Fibroblast of lung (primary cell): ENCODE results near the gene NOL3.

Experiments used
- CTCF ChIP-seq, 2 donors: IDR thresholded peaks in 1 of 2; conservative IDR thresholded peaks in 1 of 2; 1 replicate in 1 of 2; 2 replicates in 1 of 2; pipeline ENCODE4 v1.5.1; 2011 to 2012; ENCODE audit warnings: low read length in 2 of 2, control low read depth in 1 of 2, inconsistent platforms in 1 of 2, low read depth in 1 of 2, mild to moderate bottlenecking in 1 of 2
- EZH2 ChIP-seq: IDR thresholded peaks from 2 replicates; pipeline ENCODE4 v1.5.1; 2012; ENCODE audit warnings: low read length, control low read depth, mild to moderate bottlenecking; ENCODE audit errors: missing control alignments

GRCh38 chr16:67192781-67193361 lies 22.5 kb downstream of the NOL3 start:
- TF ChIP-seq CTCF (conservative IDR thresholded peaks at IDR 0.05 in 1 of 2, IDR thresholded peaks at IDR 0.05 in 1 of 2; ENCODE audit: low read depth in 1 of 2, low read length in 2 of 2) (no peak), EZH2 (no peak)
